GM15510 (cell line): ENCODE measurements around the gene LARGE1.

Source experiments
- POLR2A ChIP-seq: IDR thresholded peaks from 3 replicates; pipeline ENCODE4 v1.6.1; 2011; ENCODE audit warnings: borderline replicate concordance; ENCODE audit not compliant: insufficient read length; ENCODE audit errors: extremely low read depth

Gene LARGE1

DNA sequence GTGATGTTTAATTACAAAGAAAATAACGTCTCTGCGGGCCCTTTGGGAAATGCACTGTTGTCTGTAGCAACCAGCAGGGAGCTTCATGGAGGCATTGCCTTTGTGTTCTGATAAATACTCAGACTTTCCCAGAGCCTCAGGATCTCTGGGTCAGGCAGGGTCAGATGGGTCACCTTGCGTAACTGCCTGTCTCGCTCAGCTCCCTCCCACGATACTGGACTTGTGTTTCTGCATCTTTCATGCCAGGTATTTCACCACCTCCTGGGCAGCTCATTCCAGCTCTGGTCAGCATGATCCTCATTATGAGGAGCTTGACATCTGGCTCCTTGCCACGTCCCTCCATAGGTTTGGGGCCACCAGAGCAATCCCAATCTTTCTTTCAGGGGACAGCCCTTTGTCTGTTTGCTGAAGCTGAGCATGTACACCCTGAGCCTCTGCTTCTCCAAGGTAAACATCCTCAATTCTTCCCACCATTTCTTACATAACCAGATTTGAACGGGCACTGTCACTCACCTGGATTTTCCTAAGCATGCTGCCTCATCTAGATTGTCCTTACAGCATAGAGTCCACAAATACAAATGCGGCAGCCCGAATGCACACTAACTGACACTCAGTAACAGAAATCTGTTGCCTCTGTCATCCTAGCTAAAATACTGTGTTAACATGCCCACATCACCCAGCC lies 162.3 kb downstream of the LARGE1 start:
- no peak for TF ChIP-seq POLR2A

DNA sequence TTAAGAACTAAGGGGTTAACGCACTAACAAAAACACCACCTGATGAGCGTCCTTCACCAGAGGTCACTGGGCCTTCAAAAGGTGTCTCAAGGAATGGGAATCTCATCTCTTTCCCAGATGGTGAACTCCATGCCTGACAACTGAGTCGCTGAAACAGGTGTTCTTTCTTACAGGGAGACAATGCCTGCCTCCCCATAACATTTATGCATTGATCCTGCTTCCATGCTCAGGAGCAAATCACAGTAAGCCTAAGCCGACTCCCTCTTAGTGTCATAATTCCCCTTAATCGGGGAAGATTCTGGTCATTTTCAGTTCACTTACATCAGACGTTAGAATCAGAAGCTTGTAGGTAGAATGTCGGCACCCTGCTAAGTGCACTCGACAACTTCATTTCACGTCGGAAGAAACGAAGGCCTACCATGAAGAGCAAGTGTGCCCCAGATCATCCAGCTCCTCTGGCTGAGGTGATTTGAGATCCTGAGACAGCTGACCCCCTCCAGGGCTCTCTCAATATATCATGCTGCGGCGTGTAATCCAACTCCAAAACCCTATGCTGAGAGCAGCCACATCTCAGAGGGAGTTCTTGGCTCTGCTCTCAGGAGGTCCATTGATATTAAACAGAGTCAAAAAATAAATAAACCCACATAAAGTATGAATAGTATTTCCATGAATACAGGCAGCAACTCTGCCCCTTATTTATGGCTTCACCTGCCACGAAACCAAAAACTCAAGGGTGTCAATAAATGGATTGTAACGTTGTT lies 163.1 kb downstream of the LARGE1 start:
- no peak for TF ChIP-seq POLR2A

DNA sequence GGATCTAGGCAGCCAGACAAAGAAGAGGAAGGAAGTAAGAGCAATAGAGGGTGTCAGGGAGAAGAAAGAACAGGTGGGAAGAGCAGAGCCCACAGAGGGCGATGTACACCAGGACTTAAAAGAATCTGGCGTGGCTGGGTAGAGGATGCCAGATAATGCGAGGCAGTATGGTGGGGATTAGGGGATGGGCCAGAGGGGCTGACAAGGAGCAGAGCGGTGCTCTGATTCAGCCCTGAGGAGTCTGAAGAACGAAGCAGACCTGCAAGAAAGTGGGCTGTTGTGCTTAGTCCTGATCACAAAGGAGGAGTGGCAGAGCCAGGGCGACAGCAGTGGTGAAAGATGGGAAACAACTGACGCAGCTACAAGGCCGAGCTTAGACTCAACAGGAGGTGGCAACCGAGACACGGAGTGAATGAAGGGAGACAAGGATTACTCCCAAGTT lies 163.7 kb downstream of the LARGE1 start:
- TF ChIP-seq POLR2A: no peak

DNA sequence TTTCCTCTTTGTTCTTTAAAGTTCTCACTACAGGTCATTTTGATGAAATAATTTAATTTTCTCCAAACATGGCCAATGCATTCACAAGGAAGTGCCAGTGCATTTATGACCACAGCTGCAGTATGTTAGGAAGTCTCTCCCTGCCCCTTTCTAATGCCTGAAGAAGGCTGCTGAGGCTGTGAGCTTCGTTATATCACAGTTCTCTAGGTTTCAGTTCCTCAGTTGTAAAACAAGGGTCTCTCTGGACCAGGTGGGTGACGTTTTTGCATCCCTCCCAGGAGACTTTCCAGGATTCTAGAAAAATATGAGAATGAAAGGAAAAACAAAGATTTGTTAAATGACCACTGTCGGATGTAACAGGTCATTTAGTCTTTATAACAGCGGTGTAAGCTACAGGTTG lies 171.6 kb downstream of the LARGE1 start:
- no peak for TF ChIP-seq POLR2A

DNA sequence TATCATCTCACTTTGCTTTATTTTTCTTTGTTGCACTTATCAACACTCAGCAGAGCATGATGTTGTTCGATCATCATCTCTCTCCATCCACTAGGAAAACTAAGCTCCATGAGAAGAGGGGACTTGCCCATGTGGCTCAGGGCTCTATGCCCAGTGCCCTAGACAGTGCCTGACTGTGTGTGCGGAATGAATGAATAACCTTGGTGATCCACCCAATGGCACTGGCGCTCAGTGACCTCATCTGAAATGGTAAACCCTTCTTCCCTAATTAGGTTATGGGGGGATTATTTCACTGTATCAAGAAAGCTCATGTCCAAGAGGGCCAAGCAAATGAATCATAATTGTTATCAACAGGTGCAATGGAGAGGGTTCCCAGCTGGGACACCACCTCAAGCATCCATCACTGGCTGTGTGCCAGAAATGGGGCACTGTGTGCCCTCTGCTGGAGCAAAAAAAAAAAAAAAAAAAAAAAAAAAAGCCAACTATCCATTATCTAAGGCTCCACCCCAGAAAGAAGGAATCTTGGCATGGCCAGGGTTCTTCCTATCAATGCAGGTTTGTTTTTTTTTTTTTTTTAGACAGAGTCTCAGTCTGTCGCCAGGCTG lies 172.6 kb downstream of the LARGE1 start:
- TF ChIP-seq POLR2A: no peak

DNA sequence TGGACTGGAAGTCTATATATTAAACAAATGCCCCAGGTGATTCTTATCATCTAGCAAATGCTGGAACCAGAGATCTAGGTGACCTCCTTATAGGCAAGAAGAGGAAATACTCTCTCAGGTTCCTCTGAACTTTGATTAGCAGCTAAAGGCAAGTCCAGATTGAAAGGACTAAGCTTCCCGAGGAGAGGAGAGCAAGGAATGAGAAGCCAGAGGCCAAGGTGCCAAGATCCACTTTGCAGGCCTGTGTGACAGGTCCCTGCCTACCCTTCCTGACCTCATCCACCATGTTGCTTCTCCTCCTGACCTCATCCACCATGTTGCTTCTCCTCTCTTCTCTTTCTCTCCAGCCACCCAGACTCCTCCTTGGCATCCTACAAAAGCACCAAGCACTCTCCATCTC lies 173.2 kb downstream of the LARGE1 start:
- TF ChIP-seq POLR2A: no peak

DNA sequence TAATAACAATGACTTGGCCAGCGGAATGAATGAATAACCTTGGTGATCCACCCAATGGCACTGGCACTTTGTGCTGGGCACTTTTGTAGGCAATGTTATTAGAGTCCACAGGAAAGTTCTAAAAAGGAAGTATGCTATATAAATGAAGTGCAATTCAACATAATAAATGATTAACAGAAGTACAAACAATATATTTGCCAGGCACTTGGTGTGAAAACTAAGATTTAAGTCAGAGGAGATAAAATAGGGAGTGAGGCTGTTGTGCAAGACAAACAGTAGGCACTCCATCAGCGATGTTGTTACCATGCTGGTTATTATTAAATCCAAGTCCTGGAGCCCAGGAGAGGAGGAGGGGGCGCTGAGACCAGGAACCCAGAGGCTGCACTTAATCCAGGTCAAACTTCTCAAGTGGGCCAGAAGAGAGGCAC lies 173.8 kb downstream of the LARGE1 start:
- TF ChIP-seq POLR2A: no peak

DNA sequence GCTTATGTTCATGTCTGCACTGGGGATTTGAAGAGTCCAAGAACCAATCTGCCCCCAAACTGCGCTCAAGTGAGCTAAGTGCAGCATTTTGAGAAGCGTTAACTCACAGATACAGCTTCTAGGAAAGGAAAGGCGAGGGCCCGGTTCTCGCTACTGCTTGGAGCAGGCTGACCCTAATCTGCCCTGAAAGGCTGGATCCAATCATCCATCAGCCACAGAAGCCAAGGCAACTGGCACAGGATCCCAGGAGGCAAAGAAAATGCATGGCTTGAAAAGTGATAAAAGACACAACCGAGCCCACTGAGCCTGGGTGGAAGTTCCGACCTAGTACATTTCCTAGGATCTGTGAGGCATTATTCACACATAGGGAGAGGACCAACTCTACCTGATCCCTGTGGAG lies 174.8 kb downstream of the LARGE1 start:
- no peak for TF ChIP-seq POLR2A

DNA sequence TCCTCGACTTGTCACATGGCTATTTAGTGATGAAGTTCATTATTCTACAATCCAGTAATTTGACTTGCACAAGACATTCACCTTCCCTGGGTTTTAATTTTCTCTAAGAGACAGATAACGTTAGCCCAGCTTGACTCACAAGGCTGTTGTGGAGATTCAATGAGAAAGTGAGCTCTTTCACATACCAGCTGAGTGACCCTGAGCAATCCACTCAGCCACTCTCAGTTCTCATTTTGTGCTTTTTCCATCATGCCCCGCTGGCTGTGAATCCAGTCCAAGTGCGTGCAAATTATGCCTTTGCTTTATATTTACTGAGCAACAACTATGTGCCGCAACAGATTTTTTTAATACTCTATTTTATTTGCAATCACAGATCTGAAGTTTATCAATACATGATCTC lies 176.5 kb downstream of the LARGE1 start:
- TF ChIP-seq POLR2A: no peak

DNA sequence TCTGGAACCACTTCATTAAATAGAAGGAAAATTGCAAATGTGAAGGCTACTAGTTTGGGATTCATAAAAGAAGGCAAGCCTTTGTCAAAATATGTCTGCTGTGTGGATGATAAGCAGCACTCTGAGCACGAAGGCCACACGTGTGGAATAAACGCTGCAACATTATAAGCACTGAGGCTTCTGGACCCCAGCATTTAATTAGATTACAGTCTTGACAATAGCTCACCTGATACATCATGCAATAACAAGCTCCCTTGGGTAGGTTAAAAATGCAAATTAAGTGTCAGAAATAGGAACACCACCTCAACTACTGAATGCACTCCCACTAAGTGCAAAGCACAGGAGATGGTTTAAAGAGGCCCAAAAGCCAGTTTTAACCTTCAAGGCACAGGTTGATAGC lies 179.3 kb downstream of the LARGE1 start:
- no peak for TF ChIP-seq POLR2A

DNA sequence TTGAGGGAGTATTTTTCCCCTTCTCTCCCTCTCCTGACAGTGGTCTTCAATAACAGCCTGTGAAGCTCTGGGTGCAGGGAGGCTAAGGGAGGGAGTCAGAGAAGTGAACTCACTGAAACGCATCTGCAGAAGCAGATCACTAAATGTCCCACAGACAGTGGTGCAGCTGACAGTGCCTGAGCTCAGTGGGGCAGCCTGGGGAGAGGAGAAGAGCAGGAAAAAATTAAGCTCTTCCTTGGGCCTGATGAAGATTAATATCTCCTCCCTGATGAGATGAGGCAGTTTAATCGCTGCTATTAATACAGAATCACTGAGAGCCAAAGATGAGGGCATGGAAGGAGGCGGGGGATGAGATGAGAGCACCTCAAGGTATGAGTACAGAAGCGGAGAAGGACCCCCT lies 180.8 kb downstream of the LARGE1 start:
- TF ChIP-seq POLR2A: no peak

DNA sequence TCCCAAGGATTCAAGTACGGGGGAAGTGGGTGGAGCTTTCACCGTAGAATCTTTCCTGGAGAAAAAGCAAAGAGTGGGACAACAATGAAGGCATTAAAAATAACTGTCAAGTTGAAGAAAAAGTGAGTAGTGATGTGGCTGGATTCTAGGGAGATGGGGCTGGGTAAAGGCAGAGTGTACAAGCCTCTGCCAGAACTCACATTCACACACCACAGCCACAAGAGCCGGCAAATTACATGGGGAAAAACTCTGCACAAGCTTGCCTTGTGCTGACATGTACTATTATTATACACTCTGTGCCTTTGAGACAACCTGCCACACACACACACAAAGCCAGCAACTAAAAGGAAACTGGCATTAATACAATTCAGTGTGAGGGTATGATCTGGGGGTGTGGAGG lies 182.6 kb downstream of the LARGE1 start:
- TF ChIP-seq POLR2A: no peak

DNA sequence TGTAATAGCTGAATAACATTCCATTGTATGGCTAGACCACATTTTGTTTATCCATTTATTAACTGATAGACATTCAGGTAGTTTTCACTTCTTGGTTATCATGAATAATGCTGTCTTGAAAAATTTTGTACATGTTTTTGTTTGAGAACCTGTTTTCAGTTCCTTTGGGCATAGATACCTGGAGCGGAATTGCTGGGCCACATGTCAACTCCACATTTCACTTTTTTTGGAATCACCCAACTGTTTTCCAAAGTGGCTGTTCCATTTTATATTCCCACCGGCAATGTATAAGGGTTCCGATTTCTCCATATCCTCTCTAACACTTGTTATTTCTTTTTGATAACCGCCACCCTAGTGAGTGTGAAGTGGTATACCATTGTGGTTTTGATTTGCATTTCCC lies 184.3 kb downstream of the LARGE1 start:
- TF ChIP-seq POLR2A: no peak

DNA sequence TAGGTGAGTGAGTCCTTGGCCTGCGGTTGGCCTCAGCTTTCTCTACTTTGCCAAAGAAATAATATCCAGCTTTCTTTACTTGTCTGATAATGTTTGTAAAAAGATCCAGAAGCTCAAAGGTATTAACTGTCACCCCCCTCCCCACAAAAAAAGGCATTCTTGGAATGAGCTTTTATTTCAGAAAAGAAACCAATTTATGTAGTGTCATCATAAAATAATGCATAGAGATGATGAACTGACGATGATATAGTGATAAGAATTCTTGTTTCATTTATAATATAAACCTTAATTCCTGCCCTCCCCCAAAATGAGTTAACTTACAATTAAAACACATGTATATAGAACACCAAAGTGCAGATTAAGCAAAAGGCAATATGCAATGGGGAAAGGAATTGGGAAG lies 191.4 kb downstream of the LARGE1 start:
- no peak for TF ChIP-seq POLR2A

DNA sequence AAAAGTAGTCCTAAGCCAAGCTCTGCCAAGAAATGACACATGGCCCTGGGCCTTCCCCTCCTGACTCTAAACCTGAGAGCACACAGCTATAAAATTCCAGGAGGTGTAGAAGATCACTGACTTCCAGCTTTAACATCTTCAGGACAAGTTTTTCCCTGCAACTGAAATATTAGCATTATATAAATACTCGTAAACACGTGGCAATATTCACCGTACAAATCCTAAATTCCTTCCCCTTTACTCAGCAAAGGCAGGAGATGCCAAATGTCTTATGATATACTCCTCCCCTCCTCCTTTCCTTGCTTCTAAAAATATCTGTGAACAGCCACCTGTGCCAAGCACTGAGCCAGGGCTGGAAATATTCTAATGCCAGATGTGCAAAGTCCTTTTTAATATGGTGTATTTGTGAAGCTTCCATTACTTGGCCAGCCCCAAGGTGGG lies 194.0 kb downstream of the LARGE1 start:
- no peak for TF ChIP-seq POLR2A

DNA sequence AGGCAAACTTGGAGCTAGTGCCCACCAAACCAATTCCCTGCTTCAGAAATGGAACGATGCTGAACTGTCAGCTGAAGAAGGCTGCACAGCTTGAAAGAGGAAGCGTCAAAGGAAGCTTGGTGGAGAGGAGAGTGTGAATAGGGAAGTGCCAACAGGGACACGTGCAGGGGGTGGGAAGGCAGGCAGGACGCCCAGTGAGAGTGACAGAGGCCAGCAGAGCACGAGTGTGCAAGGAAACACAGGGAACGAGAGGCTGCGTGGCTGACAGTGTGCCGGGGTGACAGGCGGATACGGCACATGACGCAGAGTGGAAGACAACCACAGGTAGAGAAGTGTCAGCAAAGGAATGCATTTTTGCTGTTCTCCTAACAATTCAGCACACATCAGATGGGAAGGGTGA lies 196.4 kb downstream of the LARGE1 start:
- no peak for TF ChIP-seq POLR2A
